Measurements from ENCODE around the gene CEACAM18.

The CEACAM18 gene

DNA sequence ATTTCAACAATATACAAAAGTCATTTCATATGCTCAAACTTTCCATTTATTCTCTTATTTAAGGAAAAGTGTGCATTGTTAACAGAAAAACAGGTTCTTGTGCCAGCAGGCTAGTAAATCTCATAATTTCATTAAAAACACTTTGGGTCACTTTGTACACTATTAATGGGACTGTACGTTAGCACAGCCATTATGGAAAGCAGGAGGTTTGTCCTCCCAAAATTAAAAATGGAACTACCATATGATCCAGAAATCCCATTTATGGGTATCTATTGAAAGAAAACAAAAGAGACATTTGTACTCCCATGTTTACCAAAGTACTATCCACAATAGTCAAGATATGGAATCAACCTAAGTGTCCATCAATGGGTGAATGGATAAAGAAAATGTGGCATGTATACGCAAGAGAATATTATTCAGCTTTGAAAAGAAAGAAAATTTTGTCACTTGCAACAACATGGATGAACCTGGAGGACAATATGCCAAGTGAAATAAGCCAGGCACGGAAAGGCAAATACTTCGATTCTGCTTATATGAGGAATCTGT lies 61.6 kb downstream of the CEACAM18 start:
- no peak for DNase-seq

Data from stimulated activated CD4-positive, alpha-beta T cell treated with anti-CD3 and anti-CD28 coated beads, Interleukin-1b, Interleukin-23, amount 100 ng/mL, for 48 hours (primary cell).